Natural killer cell (primary cell): ENCODE measurements around the gene ULK4. TPM values are rescaled to one million over a fixed set of nuclear protein-coding genes. Genes with fewer than 3 reads are reported as not detected.

Source experiments
- ATAC-seq, 3 donors: fragments of 150-1000 bp in 2 of 3; fragments of 200-7000 bp in 1 of 3; cut with Tn5 transposase; 1 replicate in 1 of 3; 2 replicates in 2 of 3; pipeline ENCODE4 v1.10.0; 2021; ENCODE audit warnings: mild to moderate bottlenecking in 2 of 3, moderate library complexity in 2 of 3
- DNase-seq, 2 donors: peaks; one replicate each; pipeline versions ENCODE4 v3.0.0 to v3.0.0-alpha.2; 2013 to 2021; ENCODE audit warnings: mixed read lengths in 1 of 2
- H3K27ac ChIP-seq: one replicate; pipeline ENCODE4 v1.5.1; 2013; ENCODE audit warnings: mild to moderate bottlenecking, low read length
- H3K27me3 ChIP-seq: one replicate; pipeline ENCODE4 v1.6.1; 2013; ENCODE audit warnings: low read length; ENCODE audit not compliant: control insufficient read depth, insufficient read depth
- H3K36me3 ChIP-seq: one replicate; pipeline ENCODE4 v1.6.1; 2013; ENCODE audit warnings: low read length; ENCODE audit not compliant: control insufficient read depth, insufficient read depth
- H3K4me1 ChIP-seq: one replicate; pipeline ENCODE4 v1.6.1; 2013; ENCODE audit warnings: low read length; ENCODE audit not compliant: control insufficient read depth, insufficient read depth
- H3K4me3 ChIP-seq: one replicate; pipeline ENCODE4 v1.5.1; 2013; ENCODE audit warnings: low read length
- H3K9me3 ChIP-seq: one replicate; pipeline ENCODE4 v1.6.1; 2013; ENCODE audit warnings: low read length; ENCODE audit not compliant: control insufficient read depth, insufficient read depth
- H3K27ac Mint-ChIP-seq, 2 donors: one replicate each; pipeline ENCODE4 v1.8.0; 2022; ENCODE audit warnings: mild to moderate bottlenecking in 2 of 2, mixed read lengths in 2 of 2, moderate library complexity in 1 of 2
- H3K27me3 Mint-ChIP-seq, 2 donors: one replicate each; pipeline ENCODE4 v1.8.0; 2022; ENCODE audit warnings: low read depth in 2 of 2, mixed read lengths in 2 of 2
- H3K36me3 Mint-ChIP-seq: one replicate; pipeline ENCODE4 v1.8.0; 2022; ENCODE audit warnings: mixed read lengths
- H3K4me1 Mint-ChIP-seq, 2 donors: one replicate each; pipeline ENCODE4 v1.8.0; 2022; ENCODE audit warnings: mixed read lengths in 2 of 2
- H3K4me3 Mint-ChIP-seq: one replicate; pipeline ENCODE4 v1.8.0; 2022; ENCODE audit warnings: mild to moderate bottlenecking, moderate library complexity, mixed read lengths
- H3K9me3 Mint-ChIP-seq, 2 donors: one replicate each; pipeline ENCODE4 v1.8.0; 2022; ENCODE audit warnings: mixed read lengths in 2 of 2
- CTCF ChIP-seq: fragments of 200-600 bp; IDR thresholded peaks from one replicate; pipeline ENCODE4 v1.8.0; 2022; ENCODE audit warnings: antibody characterized with exemption
- WGBS: methylation state at CpG from one replicate; pipeline ENCODE4 v1.1.7; 2013; ENCODE audit warnings: missing lambda C conversion rate; ENCODE audit not compliant: insufficient coverage; 5-methylcytosine and 5-hydroxymethylcytosine counted together
- intact Hi-C: fragments of 100-400 bp; cut with micrococcal nuclease; formaldehyde crosslinking; loops from one replicate; pipeline ENCODE4 v1.14.2; 2022
- total RNA-seq, 4 donors: library from RNA; stranded (reverse); fragments of 120-200 nt in 1 of 4; gene quantifications; one replicate each; pipeline versions ENCODE4 v1.2.3 to v1.2.4, GENCODE V29; 2013 to 2022

The ULK4 gene
- total RNA-seq, 3 donors from 2014 or later (not counting 1 experiment from before 2014, with no cell fraction given), result 19.2 to 25.7 (median 21.2) TPM

GRCh38 chr3:41365973-41366372 is 595.9 kb downstream of the ULK4 start:
- Histone ChIP-seq H3K27me3 (no peaks in the 10 kb centered on the region), H3K9me3 (no peaks in the 10 kb centered on the region), H3K4me1 (no peaks in the 10 kb centered on the region), H3K27ac (no peak overlapping the region), H3K36me3 (no peaks in the 10 kb centered on the region), H3K4me3 (no peak overlapping the region)
- H3K4me3 Mint-ChIP-seq, result no peak overlapping the region
- no peaks in the 10 kb centered on the region for H3K4me1 Mint-ChIP-seq
- no peak overlapping the region for H3K27ac Mint-ChIP-seq
- ATAC-seq (no peak), DNase-seq (no peak)
- TF ChIP-seq CTCF, result no peak
- WGBS, result 96% methylated on average over 1 of the region's 1 CpG
- no peaks in the 10 kb centered on the region for H3K9me3 Mint-ChIP-seq
- H3K36me3 Mint-ChIP-seq, result no peaks in the 10 kb centered on the region
- intact Hi-C loops, result no loop called here
- H3K27me3 Mint-ChIP-seq, result no peaks in the 10 kb centered on the region

GRCh38 chr3:41364736-41365135 is 597.2 kb downstream of the ULK4 start:
- WGBS, result 100% methylated on average over 2 of the region's 2 CpGs
- H3K4me3 Mint-ChIP-seq, result no peak overlapping the region
- Histone ChIP-seq H3K27me3 (no peaks in the 10 kb centered on the region), H3K4me3 (no peak overlapping the region), H3K9me3 (no peaks in the 10 kb centered on the region), H3K4me1 (no peaks in the 10 kb centered on the region), H3K36me3 (no peaks in the 10 kb centered on the region), H3K27ac (no peak overlapping the region)
- no peaks in the 10 kb centered on the region for H3K9me3 Mint-ChIP-seq
- H3K36me3 Mint-ChIP-seq, result no peaks in the 10 kb centered on the region
- intact Hi-C loops, result no loop called here
- no peaks in the 10 kb centered on the region for H3K4me1 Mint-ChIP-seq
- no peak for TF ChIP-seq CTCF
- DNase-seq, result no peak
- no peak for ATAC-seq
- no peaks in the 10 kb centered on the region for H3K27me3 Mint-ChIP-seq
- H3K27ac Mint-ChIP-seq, result no peak overlapping the region

- no peaks in the 10 kb centered on the region for H3K36me3 Mint-ChIP-seq
- H3K4me3 ChIP-seq, result no peak overlapping the region
- no peaks in the 10 kb centered on the region for H3K27me3 ChIP-seq
- DNase-seq (no peak), ATAC-seq (no peak)
- no peaks in the 10 kb centered on the region for H3K4me1 ChIP-seq
- H3K4me3 Mint-ChIP-seq, result no peak overlapping the region
- H3K27ac ChIP-seq, result no peak overlapping the region
- no peaks in the 10 kb centered on the region for H3K9me3 Mint-ChIP-seq
- intact Hi-C loops, result no loop called here
- no peaks in the 10 kb centered on the region for H3K27me3 Mint-ChIP-seq
- H3K4me1 Mint-ChIP-seq, result no peaks in the 10 kb centered on the region
- 100% methylated on average over 3 of the region's 4 CpGs for WGBS
- no peak overlapping the region for H3K27ac Mint-ChIP-seq
- no peaks in the 10 kb centered on the region for H3K36me3 ChIP-seq
- no peak for TF ChIP-seq CTCF
- H3K9me3 ChIP-seq, result no peaks in the 10 kb centered on the region
These were observed 597.9 kb downstream of the ULK4 start for GRCh38 chr3:41363830-41364523.
